Measurements from ENCODE around the gene TPST1.

Gene TPST1

DNA sequence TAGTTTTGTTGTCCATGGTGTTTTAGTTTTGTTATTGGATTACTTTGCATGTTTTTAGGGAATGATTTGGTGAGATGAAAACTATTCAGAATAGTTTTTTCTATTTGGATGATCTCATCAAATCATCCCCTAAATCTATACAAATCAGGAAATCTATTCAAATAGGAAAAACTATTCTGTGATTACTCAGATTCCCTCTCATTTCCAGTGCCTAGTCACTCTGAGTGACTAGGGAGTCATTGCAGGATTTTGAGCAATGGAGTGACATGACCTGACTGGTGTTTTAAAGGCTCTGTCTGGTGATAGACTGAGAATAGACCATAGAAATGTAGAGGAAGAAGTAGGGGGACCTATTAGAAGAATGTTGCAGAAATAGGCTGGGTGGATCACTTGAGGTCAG is 72.4 kb downstream of the TPST1 start:
- Mint-ChIP-seq H3K9me3 (no peaks in the 10 kb centered on the region), H3K27ac (no peak overlapping the region), H3K4me3 (no peak overlapping the region), H3K4me1 (no peaks in the 10 kb centered on the region), H3K36me3 (no peaks in the 10 kb centered on the region), H3K27me3 (no peaks in the 10 kb centered on the region)
- no peak for ATAC-seq

DNA sequence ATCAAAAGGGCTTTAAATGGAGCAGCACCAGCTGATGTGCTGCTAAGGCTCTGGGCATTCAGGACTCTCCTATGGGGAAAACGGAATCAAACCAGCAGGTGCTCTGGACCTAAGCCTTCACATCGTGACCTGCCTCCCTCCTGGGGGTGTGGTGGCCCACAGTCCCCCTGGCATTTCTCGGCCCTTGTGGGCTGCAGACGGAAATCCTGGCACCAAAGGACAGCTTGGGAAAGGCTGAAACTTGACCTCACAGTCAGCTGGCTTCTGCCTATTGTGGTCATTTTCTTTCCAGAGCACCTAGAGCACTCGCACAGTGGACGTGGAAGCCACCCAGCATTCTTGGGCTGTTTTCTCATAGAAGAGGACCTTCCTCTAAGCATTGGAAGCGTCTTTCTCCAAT is 74.8 kb downstream of the TPST1 start:
- no peak overlapping the region for H3K27ac Mint-ChIP-seq
- no peaks in the 10 kb centered on the region for H3K27me3 Mint-ChIP-seq
- ATAC-seq = no peak
- H3K4me1 Mint-ChIP-seq = no peaks in the 10 kb centered on the region
- H3K36me3 Mint-ChIP-seq = peaks cover 4% of the 10 kb centered on the region
- H3K9me3 Mint-ChIP-seq = peaks cover 3% of the 10 kb centered on the region
- no peak overlapping the region for H3K4me3 Mint-ChIP-seq

DNA sequence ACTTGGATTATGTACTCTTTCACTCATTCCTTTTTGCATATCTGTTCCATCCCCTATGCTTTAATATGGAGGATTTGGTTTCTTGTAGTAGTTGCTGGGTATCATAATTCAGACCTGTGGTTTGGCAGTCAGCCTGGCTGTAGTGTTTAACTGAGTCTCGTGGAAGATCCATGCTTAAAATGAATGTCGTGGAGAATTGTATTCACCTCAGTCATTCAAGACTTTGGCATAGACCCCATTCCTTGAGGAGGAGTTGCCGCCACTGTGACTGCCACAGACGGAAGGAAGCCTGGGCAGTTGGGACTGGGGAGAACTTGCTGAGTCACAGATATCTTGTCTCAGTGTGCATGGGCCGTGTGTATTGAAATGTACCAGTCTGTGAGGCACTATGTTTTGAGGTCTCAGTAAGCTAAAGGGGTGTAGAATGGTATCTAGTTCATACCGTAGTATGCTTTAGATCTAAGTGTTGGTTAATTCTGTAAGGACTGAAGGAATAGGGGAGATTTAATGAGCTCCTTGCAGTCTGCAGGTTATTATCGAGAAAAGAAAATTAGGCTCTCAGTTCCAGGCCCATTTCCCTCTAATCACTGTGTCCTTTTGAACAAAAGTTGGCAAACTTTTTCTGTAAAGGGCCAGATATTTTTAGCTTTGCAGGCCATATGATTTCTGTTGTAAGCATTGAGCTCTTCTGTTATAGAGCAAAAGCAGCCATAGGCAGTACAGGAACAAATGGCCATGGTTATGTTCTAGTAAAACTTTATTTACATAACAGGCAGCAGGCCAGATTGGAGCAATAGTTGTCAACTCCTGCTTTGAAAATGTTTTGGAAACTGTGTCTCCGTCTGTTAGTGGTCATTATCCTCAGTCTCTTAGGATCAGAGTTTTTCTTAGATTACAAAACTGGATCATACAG is 76.8 kb downstream of the TPST1 start:
- Mint-ChIP-seq H3K36me3 (peaks cover 5% of the 10 kb centered on the region), H3K27me3 (no peaks in the 10 kb centered on the region), H3K27ac (no peak overlapping the region), H3K4me3 (no peak overlapping the region), H3K4me1 (no peaks in the 10 kb centered on the region), H3K9me3 (peaks cover 3% of the 10 kb centered on the region)
- ATAC-seq = no peak

DNA sequence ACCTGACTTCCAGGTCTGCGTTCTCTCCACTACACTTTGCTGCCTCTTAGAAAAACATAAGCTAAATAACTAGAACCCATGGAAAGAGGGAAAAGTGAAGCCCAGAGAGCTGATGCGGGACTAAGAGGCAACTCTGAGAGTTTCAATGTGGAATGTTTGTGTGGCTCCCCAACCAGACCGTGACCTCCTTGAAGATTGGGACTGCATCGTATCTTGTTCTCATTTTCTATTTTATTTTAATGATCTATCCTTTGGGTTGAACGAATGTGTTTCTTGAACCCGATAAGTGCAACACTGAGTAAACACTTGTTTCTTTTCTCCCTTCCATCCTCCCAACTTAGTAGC is 77.4 kb downstream of the TPST1 start:
- Mint-ChIP-seq H3K4me3 (no peak overlapping the region), H3K4me1 (no peaks in the 10 kb centered on the region), H3K27me3 (no peaks in the 10 kb centered on the region), H3K36me3 (peaks cover 5% of the 10 kb centered on the region), H3K9me3 (peaks cover 3% of the 10 kb centered on the region), H3K27ac (no peak overlapping the region)
- ATAC-seq = no peak

DNA sequence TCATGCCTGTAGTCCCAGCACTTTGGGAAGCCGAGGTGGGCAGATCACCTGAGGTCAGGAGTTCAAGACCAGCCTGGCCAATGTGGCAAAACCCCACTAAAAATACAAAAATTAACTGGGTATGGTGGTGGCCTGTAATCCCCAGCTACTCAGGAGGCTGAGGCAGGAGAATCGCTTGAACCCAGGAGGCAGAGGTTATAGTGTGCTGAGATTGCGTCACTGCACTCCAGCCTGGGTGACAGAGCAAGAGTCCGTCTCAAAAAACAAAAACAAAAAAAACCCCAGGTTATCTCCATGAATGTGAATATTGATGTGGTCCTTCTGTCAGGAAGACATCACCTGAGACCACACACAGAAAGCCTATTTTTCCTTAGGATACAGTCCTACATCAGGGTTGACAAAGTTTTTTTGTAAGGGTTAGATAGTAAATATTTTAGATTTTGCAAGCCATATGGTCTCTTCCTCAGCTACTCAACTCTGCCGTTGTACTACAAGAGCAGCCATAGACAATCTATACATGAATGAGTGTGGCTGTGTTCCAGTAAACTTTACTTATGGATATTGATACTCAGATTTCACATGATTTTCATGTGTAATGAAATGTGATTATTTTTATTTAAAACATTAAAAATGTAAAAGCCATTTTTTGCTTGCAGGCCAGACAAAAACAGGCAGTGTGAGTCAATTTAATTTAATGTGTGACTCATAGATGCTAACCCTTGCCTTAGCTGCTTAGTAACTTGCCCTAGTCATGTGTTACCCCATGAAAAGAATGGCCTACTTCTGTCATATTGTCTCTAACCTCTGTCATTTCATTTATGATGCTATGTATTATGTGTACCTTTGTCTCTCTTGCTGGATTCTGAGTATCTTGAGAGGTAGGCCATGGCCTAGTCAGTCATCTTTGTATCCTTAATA is 78.1 kb downstream of the TPST1 start:
- no peak for ATAC-seq
- H3K4me3 Mint-ChIP-seq = no peak overlapping the region
- no peaks in the 10 kb centered on the region for H3K4me1 Mint-ChIP-seq
- no peaks in the 10 kb centered on the region for H3K27me3 Mint-ChIP-seq
- H3K36me3 Mint-ChIP-seq = peaks cover 5% of the 10 kb centered on the region
- H3K9me3 Mint-ChIP-seq = peaks cover 3% of the 10 kb centered on the region
- no peak overlapping the region for H3K27ac Mint-ChIP-seq

DNA sequence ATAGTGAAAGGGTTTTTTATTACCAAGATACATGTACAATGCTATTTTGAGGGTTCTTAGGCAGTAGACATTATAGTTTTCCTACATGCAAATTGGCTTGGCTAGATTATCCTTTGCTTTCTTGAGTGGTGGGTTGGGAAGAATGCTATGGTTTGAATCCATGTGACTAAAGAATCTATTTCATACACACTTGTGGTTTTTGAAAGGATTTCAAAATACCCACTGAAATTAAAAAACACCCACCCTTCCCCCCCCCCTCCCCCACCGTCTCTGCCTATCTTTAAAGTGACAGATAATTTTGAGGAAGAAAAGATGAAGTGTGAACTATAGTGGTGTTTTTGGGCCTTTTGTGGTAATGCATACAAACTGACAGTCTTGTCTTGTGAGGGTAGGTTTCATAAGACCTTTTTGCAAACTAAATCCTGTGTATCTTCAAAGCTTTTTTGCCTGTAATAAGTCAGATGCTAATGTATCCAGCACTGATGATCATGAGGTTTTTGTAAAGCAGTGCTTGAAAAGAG is 90.9 kb downstream of the TPST1 start:
- Mint-ChIP-seq H3K4me3 (no peak overlapping the region), H3K36me3 (peaks cover 13% of the 10 kb centered on the region), H3K27me3 (no peaks in the 10 kb centered on the region), H3K4me1 (no peaks in the 10 kb centered on the region), H3K9me3 (peaks cover 7% of the 10 kb centered on the region), H3K27ac (no peak overlapping the region)
- ATAC-seq = no peak

DNA sequence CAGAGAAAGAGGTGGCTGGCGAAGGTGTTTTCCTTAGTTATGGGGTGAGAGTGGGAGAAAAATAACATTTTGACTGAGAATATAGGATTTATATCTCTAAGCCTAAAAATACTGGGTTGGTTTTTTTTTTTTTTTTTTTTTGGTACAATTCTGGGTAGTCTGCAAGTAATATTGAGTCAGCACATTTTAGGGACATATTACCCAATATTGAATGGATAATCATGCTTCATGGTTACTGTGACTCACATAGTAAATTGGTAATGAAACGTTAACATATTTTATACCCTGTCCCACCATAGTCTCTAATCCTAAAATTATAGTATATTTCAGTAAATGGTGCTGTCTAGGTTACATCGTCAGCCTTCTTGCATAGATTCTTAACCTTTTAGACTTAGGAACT is 91.4 kb downstream of the TPST1 start:
- H3K9me3 Mint-ChIP-seq = peaks cover 7% of the 10 kb centered on the region
- H3K4me3 Mint-ChIP-seq = no peak overlapping the region
- no peak for ATAC-seq
- no peaks in the 10 kb centered on the region for H3K27me3 Mint-ChIP-seq
- H3K27ac Mint-ChIP-seq = no peak overlapping the region
- H3K4me1 Mint-ChIP-seq = no peaks in the 10 kb centered on the region
- H3K36me3 Mint-ChIP-seq = peaks cover 13% of the 10 kb centered on the region

DNA sequence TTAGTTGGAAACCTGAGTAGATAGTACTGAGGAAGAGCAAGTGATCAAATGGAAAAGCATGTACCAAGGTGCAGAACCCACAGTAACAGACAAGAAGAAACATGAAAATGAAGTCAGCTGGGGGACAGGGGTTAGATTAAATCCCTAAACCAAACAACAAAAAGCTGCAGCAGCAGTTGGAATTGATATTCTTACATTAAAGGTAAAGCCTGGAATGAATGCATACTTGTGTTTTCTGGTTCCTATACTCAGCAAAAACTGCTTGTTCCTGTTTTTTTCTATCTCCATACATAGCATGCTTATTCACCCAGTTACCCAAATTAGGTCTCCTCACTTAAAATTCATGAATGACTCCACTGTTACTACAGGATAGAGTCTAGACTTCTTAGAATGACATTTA is 92.4 kb downstream of the TPST1 start:
- Mint-ChIP-seq H3K4me3 (no peak overlapping the region), H3K9me3 (peaks cover 7% of the 10 kb centered on the region), H3K36me3 (peaks cover 13% of the 10 kb centered on the region), H3K27ac (no peak overlapping the region), H3K27me3 (no peaks in the 10 kb centered on the region), H3K4me1 (no peaks in the 10 kb centered on the region)
- ATAC-seq = no peak

DNA sequence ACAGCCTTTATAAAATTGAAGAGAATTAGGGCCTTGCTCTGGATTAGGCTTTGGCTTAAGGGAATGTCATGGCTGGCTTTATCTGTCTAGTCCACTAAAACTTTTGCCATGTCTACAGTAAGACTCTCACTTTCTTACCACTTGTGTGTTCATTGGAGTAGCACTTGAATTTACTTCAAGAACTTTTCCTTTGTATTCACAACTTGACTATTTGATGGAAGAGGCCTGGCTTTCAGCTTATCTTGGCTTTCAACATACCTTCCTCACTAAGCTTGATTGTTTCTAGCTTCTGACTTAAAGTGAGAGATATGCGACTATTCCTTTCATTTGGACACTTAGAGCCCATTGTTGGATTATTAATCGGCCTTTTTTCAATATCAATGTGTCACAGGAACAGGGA is 96.1 kb downstream of the TPST1 start:
- peaks cover 13% of the 10 kb centered on the region for H3K36me3 Mint-ChIP-seq
- H3K4me1 Mint-ChIP-seq = no peaks in the 10 kb centered on the region
- no peaks in the 10 kb centered on the region for H3K27me3 Mint-ChIP-seq
- ATAC-seq = no peak
- H3K27ac Mint-ChIP-seq = no peak overlapping the region
- no peak overlapping the region for H3K4me3 Mint-ChIP-seq
- peaks cover 7% of the 10 kb centered on the region for H3K9me3 Mint-ChIP-seq

DNA sequence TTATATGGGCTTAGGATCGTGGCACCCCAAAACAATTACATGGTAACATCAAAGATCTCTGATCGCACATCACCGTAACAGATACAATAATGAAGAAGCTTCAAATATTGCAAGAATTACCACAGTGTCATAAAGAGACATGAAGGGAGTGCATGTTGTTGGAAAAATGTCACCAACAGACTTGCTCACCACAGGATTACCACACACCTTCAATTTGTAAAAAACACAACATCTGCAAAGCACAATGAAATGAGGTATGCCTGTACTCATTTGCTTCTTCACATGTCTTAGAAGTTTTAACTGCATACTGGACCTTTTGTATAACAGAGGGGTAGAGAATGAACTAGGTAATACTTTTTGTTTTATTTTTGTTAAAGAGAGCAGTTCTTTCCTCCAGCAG is 96.6 kb downstream of the TPST1 start:
- H3K27ac Mint-ChIP-seq = no peak overlapping the region
- no peaks in the 10 kb centered on the region for H3K27me3 Mint-ChIP-seq
- peaks cover 13% of the 10 kb centered on the region for H3K36me3 Mint-ChIP-seq
- no peak for ATAC-seq
- H3K4me3 Mint-ChIP-seq = no peak overlapping the region
- H3K9me3 Mint-ChIP-seq = peaks cover 5% of the 10 kb centered on the region
- H3K4me1 Mint-ChIP-seq = no peaks in the 10 kb centered on the region

DNA sequence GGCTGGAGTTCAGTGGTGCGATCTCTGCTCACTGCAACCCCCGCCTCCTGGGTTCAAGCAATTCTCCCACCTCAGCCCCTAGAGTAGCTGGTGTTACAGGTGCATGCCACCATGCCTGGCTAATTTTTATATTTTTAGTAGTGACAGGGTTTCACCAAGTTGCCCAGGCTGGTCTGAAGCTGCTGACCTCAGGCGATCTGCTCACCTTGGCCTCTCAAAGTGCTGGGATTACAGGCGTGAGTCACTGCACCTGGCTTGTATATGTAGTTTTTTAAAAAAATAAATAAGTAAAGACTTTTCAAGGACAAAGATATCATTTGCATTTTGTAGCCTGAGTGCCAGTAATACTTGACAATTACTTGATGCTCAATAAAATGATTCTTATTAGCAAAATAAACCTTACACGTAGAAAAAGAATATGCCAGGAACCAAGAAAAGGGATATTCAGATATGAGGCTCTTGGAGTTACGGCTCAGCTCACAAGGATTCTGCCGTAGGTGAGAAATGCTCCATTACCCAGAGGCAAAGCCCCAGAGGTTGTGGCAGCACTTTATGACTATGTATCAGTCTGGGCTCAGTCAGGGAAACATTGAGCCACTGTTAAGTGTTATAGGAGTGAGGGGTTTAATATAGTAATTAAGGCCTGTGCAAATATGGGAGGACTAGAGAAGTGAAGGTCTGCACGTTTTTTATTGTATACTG is 98.5 kb downstream of the TPST1 start:
- Mint-ChIP-seq H3K4me3 (no peak overlapping the region), H3K27ac (no peak overlapping the region), H3K9me3 (peaks cover 3% of the 10 kb centered on the region), H3K36me3 (peaks cover 14% of the 10 kb centered on the region), H3K4me1 (no peaks in the 10 kb centered on the region), H3K27me3 (no peaks in the 10 kb centered on the region)
- no peak for ATAC-seq

DNA sequence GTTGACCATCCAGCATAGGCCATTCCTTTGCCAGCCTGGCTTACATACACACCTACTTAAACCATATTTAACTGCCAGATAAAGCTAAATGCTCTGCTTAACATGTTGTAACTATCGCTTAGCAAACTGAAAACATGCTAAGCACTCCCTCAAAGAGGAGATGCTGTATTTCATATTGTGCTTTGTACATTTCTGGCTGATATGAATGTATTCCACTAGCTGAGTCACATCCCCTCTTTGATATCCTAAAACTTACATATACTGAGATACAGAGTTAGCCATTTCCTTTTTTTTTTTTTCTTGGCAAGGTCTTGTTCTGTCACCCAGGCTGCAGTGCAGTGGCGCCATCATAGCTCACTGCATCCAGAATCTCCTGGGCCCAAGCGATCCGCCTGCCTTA is 99.4 kb downstream of the TPST1 start:
- ATAC-seq = no peak
- Mint-ChIP-seq H3K9me3 (peaks cover under 1% of the 10 kb centered on the region), H3K27me3 (no peaks in the 10 kb centered on the region), H3K4me1 (no peaks in the 10 kb centered on the region), H3K27ac (no peak overlapping the region), H3K4me3 (no peak overlapping the region), H3K36me3 (peaks cover 7% of the 10 kb centered on the region)

DNA sequence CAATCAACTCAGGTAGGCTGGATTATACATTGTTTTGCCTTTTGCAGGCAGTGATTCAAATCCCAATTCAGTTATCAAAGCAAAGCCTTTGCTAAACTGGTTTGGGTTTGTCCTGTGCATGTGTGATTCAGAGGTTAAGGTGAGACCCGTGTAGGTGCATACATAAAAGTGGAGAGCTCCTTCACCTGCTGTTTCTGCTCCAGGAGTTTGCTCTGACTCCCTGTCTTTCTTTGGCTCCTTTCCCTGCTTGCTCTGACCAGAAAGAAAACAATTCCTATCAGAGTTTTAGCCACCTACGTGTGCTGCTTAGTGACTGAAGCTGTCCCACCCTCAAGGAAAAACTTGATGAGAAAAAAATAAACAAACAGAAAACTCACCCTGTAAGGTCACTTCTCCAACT is 101.1 kb downstream of the TPST1 start:
- H3K4me1 Mint-ChIP-seq = no peaks in the 10 kb centered on the region
- ATAC-seq = no peak
- H3K9me3 Mint-ChIP-seq = no peaks in the 10 kb centered on the region
- H3K4me3 Mint-ChIP-seq = no peak overlapping the region
- H3K27me3 Mint-ChIP-seq = no peaks in the 10 kb centered on the region
- no peak overlapping the region for H3K27ac Mint-ChIP-seq
- H3K36me3 Mint-ChIP-seq = peaks cover 5% of the 10 kb centered on the region

DNA sequence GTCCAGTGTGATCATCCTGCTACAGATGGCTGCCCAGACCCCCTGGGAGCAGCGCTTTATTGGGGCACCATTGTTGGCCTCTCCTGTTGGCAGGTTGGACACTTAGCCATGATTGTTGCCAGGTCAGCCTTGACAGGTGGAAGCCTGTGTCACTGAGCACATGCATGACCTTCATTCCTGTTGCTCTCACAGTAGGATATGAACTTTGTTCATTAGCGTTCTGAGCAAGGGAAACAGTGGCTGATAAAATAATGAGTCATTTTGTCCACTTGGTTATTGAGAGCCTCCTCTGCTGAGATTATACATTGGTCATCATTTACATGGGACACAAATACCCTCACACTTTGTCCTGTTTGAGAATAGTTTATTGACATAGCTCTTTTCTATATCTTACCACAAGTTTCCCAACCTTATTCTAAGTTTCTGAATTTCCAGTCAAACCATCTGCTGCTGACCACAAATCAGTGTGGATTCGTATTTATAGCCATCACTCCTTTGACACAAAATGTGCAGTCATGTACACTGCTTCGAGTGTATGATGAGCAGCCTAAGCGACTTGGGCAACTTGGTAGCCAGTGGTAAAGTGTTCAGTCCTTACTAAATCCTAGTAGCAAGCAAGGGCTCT is 102.6 kb downstream of the TPST1 start:
- H3K9me3 Mint-ChIP-seq = no peaks in the 10 kb centered on the region
- ATAC-seq = no peak
- no peak overlapping the region for H3K4me3 Mint-ChIP-seq
- H3K27me3 Mint-ChIP-seq = no peaks in the 10 kb centered on the region
- no peaks in the 10 kb centered on the region for H3K4me1 Mint-ChIP-seq
- H3K27ac Mint-ChIP-seq = no peak overlapping the region
- peaks cover 5% of the 10 kb centered on the region for H3K36me3 Mint-ChIP-seq

DNA sequence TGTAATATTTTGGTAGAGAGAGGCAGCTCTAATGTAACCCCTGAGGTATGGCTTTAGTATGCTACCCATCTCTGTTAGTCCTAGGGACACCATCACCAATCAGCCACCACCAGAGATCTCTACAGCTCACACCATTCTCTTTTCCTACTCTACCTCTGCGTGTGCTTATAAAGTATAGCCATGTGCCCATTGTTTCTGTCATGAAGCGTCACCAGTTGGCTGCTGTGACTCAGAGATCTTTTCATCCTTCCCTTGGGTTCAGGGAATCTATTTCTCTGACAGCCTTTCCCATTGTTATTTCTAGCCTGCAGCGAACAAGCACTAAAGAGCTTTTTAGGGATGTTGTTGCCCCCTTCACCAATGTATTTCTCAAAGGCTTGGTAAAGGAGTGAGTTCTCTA is 103.3 kb downstream of the TPST1 start:
- Mint-ChIP-seq H3K27me3 (no peaks in the 10 kb centered on the region), H3K4me3 (no peak overlapping the region), H3K9me3 (no peaks in the 10 kb centered on the region), H3K36me3 (peaks cover 5% of the 10 kb centered on the region), H3K4me1 (no peaks in the 10 kb centered on the region), H3K27ac (no peak overlapping the region)
- no peak for ATAC-seq

All from stimulated activated memory B cell treated with anti-CD40 and anti-IgM and Interleukin-4, amounts not matched to agents 10 μg/mL and 1 μg/mL and 100 μg/mL, for 72 hours (primary cell).